ENCODE data around the gene SRM. TPM values are rescaled to one million over a fixed set of nuclear protein-coding genes. Genes with fewer than 3 reads are reported as not detected.

The SRM gene
- total and polyA plus RNA-seq, 2 donors (not counting 1 experiment from before 2014, with no cell fraction given), result 38.9 to 79.2 TPM

DNA sequence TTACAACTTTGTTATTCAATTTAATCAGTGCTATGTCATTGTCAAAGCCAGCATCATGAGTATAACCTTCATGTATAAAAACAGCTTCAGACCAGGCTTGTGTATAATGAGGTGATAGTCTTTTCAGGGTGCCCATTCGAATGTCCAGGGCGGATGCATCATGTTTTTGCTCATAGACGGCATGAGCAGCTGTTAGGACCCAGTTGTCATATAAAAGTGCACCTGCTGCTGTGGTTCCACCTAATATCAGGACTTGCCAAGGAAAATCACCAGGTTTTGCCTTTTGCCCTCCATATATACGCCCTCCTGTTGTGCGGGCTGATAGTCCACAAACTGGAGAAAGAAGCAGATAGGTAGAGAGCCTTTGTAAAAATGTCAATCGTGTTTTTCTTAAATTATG, 32.5 kb downstream of the SRM start:
- no peaks in the 10 kb centered on the region for H3K9me3 Mint-ChIP-seq (ENCODE audit: insufficient read depth)
- ChIA-PET POLR2A (no interaction called here), CTCF (interaction anchor here (1.5 kb wide), 1 partner anchor 11 kb away, joined by 8 read pairs; no protein-coding TSS in a partner anchor)
- Histone ChIP-seq H3K79me2 (ENCODE audit: control insufficient read depth, insufficient read depth, low read length) (no peaks in the 10 kb centered on the region), H3K4me1 (ENCODE audit: control insufficient read depth in 2 of 2, insufficient read depth in 2 of 2, low read length in 2 of 2) (no peaks in the 10 kb centered on the region), H4K20me1 (ENCODE audit: control insufficient read depth, insufficient read depth, low read length, poor library complexity, severe bottlenecking) (peaks cover 2% of the 10 kb centered on the region), H3K9ac (ENCODE audit: low read length) (no peak overlapping the region), H3K9me3 (ENCODE audit: control extremely low read depth in 1 of 3, control insufficient read depth in 2 of 3, insufficient read depth in 1 of 3, low read length in 2 of 3) (no peaks in the 10 kb centered on the region), H2AFZ (ENCODE audit: insufficient read depth, low read depth, low read length, poor library complexity, severe bottlenecking) (no peak overlapping the region), H3K27me3 (replicated peaks in 1 of 4; ENCODE audit: control extremely low read depth in 1 of 4, control insufficient read depth in 3 of 4, insufficient read depth in 4 of 4, low read length in 3 of 4) (no peaks in the 10 kb centered on the region), H3K36me3 (replicated peaks in 1 of 2; ENCODE audit: control extremely low read depth in 1 of 2, control insufficient read depth in 1 of 2, extremely low read depth in 1 of 2, insufficient read depth in 2 of 2, low read length in 1 of 2) (peaks cover 16 to 43% of the 10 kb centered on the region in 2 experiments), H3K4me3 (ENCODE audit: control extremely low read depth in 1 of 5, extremely low read depth in 1 of 5, insufficient read depth in 1 of 5, low read depth in 2 of 5, low read length in 4 of 5) (no peak overlapping the region), H3K27ac (ENCODE audit: low read length in 2 of 2) (no peak overlapping the region), H3K4me2 (replicated peaks; ENCODE audit: low read depth, low read length, poor library complexity, severe bottlenecking) (no peak overlapping the region)
- H3K27me3 Mint-ChIP-seq, result no peaks in the 10 kb centered on the region
- TF ChIP-seq, protein P1, sequence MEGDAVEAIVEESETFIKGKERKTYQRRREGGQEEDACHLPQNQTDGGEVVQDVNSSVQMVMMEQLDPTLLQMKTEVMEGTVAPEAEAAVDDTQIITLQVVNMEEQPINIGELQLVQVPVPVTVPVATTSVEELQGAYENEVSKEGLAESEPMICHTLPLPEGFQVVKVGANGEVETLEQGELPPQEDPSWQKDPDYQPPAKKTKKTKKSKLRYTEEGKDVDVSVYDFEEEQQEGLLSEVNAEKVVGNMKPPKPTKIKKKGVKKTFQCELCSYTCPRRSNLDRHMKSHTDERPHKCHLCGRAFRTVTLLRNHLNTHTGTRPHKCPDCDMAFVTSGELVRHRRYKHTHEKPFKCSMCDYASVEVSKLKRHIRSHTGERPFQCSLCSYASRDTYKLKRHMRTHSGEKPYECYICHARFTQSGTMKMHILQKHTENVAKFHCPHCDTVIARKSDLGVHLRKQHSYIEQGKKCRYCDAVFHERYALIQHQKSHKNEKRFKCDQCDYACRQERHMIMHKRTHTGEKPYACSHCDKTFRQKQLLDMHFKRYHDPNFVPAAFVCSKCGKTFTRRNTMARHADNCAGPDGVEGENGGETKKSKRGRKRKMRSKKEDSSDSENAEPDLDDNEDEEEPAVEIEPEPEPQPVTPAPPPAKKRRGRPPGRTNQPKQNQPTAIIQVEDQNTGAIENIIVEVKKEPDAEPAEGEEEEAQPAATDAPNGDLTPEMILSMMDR (IDR thresholded peaks at IDR 0.05), result no peak
- TF ChIP-seq EZH2 (IDR thresholded peaks at IDR 0.05; ENCODE audit: borderline replicate concordance, insufficient read depth, low read depth, low read length, poor library complexity, severe bottlenecking), result no peak
- no peak overlapping the region for H3K4me3 Mint-ChIP-seq
- intact Hi-C loops (cut with micrococcal nuclease), result no loop called here
- H3K4me1 Mint-ChIP-seq, result peaks cover 15% of the 10 kb centered on the region
- 72% methylated on average over 3 of the region's 6 CpGs for WGBS (ENCODE audit: insufficient coverage)
- DNase-seq (no peak), ATAC-seq (ENCODE audit: low read depth) (no peak)
- no peak overlapping the region for H3K27ac Mint-ChIP-seq

- no peak overlapping the region for H3K4me3 ChIP-seq (ENCODE audit: control extremely low read depth in 1 of 5, extremely low read depth in 1 of 5, insufficient read depth in 1 of 5, low read depth in 2 of 5, low read length in 4 of 5)
- no peaks in the 10 kb centered on the region for H3K27me3 Mint-ChIP-seq
- H3K79me2 ChIP-seq (ENCODE audit: control insufficient read depth, insufficient read depth, low read length), result no peaks in the 10 kb centered on the region
- peaks cover 6% of the 10 kb centered on the region for H4K20me1 ChIP-seq (ENCODE audit: control insufficient read depth, insufficient read depth, low read length, poor library complexity, severe bottlenecking)
- H3K27me3 ChIP-seq (replicated peaks in 1 of 4; ENCODE audit: control extremely low read depth in 1 of 4, control insufficient read depth in 3 of 4, insufficient read depth in 4 of 4, low read length in 3 of 4), result no peaks in the 10 kb centered on the region
- no peak overlapping the region for H3K27ac ChIP-seq (ENCODE audit: low read length in 2 of 2)
- WGBS (ENCODE audit: insufficient coverage), result 92% methylated on average over 2 of the region's 5 CpGs
- no peak overlapping the region for H3K27ac Mint-ChIP-seq
- H3K9me3 ChIP-seq (ENCODE audit: control extremely low read depth in 1 of 3, control insufficient read depth in 2 of 3, insufficient read depth in 1 of 3, low read length in 2 of 3), result no peaks in the 10 kb centered on the region
- TF ChIP-seq, protein P1 (IDR thresholded peaks at IDR 0.05), result no peak
- no peak overlapping the region for H3K9ac ChIP-seq (ENCODE audit: low read length)
- H3K4me3 Mint-ChIP-seq, result no peak overlapping the region
- ATAC-seq (ENCODE audit: low read depth) (no peak), DNase-seq (no peak)
- no peaks in the 10 kb centered on the region for H3K4me1 ChIP-seq (ENCODE audit: control insufficient read depth in 2 of 2, insufficient read depth in 2 of 2, low read length in 2 of 2)
- peaks cover 16 to 47% of the 10 kb centered on the region in 2 experiments for H3K36me3 ChIP-seq (replicated peaks in 1 of 2; ENCODE audit: control extremely low read depth in 1 of 2, control insufficient read depth in 1 of 2, extremely low read depth in 1 of 2, insufficient read depth in 2 of 2, low read length in 1 of 2)
- intact Hi-C loops (cut with micrococcal nuclease), result no loop called here
- no peak overlapping the region for H3K4me2 ChIP-seq (replicated peaks; ENCODE audit: low read depth, low read length, poor library complexity, severe bottlenecking)
- CTCF ChIA-PET, result interaction anchor here (1.5 kb wide), 1 partner anchor 11 kb away, joined by 8 read pairs; no protein-coding TSS in a partner anchor
- no peaks in the 10 kb centered on the region for H3K9me3 Mint-ChIP-seq (ENCODE audit: insufficient read depth)
- no peak overlapping the region for H2AFZ ChIP-seq (ENCODE audit: insufficient read depth, low read depth, low read length, poor library complexity, severe bottlenecking)
- POLR2A ChIA-PET, result no interaction called here
- H3K4me1 Mint-ChIP-seq, result peaks cover 15% of the 10 kb centered on the region
Observed at GRCh38 chr1:11026903-11027302, 32.9 kb downstream of the SRM start.
